GM21723 (cell line): ENCODE measurements around the gene ADAMTS2.

Experiments used
- ATAC-seq: cut with Tn5 transposase; IDR thresholded peaks from one replicate; pipeline ENCODE4 v1.9.1; 2021; ENCODE audit warnings: mild to moderate bottlenecking, moderate library complexity; ENCODE audit not compliant: unreplicated experiment

The ADAMTS2 gene

DNA sequence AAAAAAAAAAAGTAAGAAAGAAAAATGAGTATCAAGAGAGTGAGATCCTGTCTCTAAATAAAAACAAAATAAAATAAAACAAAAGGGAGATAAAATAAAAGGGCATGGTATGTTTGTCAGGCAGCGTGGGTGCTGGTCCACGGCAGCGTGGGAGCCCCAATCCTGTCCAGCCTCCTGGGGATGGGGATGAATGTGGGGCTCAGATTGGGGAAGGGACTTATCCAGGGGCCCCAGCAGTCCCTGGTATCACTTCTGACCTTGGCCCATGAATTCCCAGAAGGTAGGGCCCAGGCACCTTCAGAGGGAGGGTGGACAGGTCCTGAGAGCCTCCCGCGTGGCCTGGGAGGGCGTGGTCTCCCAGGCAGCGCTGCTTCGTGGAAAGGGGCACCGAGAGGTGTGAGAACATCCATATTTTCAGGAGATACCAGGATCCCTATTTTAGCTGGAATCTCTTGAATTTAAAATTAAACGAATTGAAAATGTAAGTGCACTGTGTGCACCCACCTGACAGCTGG, 213.9 kb downstream of the ADAMTS2 start:
- no peak for ATAC-seq

GRCh38 chr5:179130101-179130681, 215.1 kb downstream of the ADAMTS2 start:
- no peak for ATAC-seq

DNA sequence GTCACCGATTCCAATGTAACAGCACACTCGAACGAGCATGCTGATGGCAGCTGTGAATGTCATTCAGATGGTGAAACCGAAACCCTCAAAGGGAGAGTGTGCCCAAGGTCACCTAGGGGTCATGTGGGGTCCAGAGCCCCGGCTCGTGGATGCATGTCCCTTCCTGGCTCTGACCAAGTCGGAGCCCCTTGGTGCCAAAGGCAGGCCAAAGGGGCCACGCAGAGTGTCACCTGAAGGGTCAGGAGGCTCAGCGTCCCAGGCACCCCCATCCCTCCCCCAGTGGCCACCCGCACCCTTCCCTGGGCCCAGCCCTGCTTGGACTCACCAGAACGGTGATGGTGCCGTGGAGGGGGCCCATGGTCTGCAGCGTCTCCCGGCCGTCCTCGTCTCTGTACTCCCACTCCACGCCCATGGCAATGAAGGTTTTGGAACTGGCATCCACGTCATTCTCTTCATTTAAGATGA, 215.6 kb downstream of the ADAMTS2 start:
- no peak for ATAC-seq

GRCh38 chr5:179128976-179129375, 216.3 kb downstream of the ADAMTS2 start:
- ATAC-seq = no peak

- ATAC-seq = no peak
Observed at GRCh38 chr5:179128041-179128365, 217.3 kb downstream of the ADAMTS2 start.

DNA sequence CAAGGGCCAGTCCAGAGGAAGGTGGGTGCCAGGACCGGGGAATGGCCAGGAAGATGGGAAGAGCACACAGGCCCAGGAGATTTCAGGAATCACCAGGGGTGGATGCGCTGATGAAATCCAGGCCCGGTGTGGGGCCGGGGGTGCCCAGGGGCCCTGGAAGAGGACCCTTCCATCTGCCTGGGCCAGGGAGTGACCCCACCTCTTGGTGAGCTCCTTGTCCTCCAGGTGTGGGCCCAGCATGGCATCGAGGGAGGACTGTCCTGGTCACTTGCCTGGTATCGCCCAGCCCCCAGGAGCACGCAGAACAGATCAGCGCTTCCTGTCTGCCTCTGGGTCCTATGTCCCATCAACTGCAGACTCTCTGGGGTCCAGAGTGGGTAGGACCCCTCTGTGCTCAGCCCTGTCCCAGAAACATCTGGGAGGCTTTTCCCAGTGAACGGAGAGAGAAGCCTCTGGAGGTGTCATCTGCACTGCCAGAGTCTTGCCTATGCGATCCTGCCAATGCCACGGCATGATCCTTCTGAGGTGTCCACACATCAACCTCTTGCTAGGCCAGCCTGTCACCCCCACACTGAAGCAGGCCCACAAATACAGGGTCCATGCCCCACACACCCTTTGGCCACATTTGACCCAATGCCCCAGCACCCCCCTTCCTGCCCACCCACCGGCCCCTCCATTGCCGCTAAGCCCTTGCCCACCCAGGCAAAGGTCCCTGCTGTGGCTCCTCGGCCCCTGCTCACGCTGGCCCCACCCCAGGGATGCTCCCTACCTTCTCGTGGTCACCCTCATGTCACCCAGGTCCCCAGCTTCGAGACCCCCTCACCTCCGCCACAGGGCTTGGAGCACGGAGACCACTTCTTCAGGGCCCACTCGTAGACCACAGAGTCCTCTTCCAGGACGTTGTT, 217.9 kb downstream of the ADAMTS2 start:
- no peak for ATAC-seq

GRCh38 chr5:179126506-179126991, 218.7 kb downstream of the ADAMTS2 start:
- no peak for ATAC-seq

- no peak for ATAC-seq
Observed at GRCh38 chr5:179125789-179126505, 219.3 kb downstream of the ADAMTS2 start.

GRCh38 chr5:179124853-179125788, 220.1 kb downstream of the ADAMTS2 start:
- ATAC-seq = no peak

DNA sequence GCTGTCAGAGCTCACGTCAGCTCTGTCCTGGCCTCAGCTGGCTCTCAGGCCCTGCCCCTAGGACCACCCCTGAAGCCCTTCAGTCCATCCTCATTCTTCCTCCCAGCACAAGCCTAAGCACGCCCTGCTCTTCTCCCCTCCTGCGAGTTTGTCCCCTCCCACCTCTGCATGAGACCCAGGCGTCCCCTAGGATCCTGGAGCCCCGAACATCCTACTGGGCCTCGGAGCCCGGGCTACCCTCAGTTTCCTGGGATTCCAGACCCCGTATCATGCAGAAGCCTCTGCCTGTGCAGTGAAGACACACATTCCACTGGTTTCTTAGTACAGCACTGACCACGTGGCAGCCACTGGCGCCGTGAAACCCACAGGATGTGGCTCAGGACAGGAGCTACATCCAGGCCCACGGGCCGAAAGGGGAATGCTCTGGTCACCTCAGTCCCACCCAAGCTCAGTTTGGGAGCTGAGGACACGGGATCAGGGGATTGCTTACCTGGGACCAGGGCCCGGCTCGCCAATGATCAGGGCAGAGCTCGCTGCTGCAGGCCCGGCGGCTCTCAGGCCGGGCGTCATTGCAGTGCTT, 220.9 kb downstream of the ADAMTS2 start:
- ATAC-seq = no peak

- ATAC-seq = no peak
Observed at GRCh38 chr5:179123491-179124272, 221.6 kb downstream of the ADAMTS2 start.

DNA sequence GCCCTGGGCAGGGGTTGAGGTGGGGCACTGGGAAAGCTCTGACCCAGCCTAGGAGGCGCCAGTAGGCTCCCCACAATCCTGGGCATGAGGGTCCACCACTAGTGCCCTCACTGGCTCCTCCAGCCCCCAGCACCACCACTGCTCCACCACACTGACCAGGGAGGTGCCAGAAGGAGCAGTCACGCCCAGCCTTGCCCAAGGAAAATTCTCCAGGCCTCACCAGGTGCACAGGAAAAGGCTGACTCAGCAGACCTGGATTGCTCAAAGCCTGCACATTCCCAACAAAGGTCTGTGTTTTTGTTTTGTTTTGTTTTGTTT, 222.2 kb downstream of the ADAMTS2 start:
- ATAC-seq = no peak

GRCh38 chr5:179122411-179123108, 222.7 kb downstream of the ADAMTS2 start:
- no peak for ATAC-seq

DNA sequence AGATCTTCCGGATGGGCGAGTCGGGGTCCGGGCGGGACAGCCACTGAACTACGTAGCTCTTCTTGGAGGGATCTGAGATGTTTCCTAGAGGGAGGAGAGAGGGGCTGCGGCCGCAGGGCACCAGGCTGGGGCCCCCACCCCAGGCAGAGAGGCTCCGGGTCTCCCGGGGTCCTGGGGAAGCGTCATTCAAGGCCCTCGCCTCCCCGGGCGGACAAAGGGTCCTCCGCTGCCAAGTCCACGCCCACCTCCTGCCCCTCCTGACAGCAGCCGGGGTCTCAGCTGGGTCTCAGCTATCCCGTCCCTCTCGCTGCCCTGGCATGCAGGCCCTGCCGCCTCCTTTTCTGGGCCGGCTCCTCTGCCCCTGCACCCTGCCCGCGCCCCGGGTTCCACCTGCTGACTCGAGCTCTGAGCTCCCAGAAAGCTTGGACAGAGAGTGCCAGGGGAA, 223.6 kb downstream of the ADAMTS2 start:
- ATAC-seq = no peak

- no peak for ATAC-seq
Observed at GRCh38 chr5:179120951-179121666, 224.2 kb downstream of the ADAMTS2 start.

DNA sequence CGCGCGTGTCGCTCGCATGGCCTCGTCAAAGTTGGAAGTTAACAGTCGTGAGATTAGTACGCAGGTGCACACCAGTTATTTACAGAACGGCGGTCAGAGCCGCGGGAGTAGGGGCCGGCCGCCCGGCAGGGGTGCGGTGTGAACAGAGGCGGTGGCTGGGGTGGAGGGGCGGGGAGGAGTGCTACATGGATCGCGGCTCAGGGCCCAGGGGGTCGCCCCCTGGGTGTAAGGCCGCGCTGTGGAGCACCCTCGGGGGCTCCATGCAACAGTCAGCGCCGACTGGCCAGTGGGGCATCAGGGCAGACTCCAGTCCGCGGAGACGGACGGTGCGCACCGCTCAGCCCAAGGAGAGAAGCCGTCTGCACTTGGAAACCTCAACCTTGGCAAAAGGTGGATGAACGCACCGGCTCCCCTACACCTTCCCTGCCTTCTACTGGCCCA, 224.8 kb downstream of the ADAMTS2 start:
- ATAC-seq = no peak

- no peak for ATAC-seq
Observed at GRCh38 chr5:179119415-179120170, 225.7 kb downstream of the ADAMTS2 start.
